ENCODE measurements around the gene TWIST2.

The TWIST2 gene

DNA sequence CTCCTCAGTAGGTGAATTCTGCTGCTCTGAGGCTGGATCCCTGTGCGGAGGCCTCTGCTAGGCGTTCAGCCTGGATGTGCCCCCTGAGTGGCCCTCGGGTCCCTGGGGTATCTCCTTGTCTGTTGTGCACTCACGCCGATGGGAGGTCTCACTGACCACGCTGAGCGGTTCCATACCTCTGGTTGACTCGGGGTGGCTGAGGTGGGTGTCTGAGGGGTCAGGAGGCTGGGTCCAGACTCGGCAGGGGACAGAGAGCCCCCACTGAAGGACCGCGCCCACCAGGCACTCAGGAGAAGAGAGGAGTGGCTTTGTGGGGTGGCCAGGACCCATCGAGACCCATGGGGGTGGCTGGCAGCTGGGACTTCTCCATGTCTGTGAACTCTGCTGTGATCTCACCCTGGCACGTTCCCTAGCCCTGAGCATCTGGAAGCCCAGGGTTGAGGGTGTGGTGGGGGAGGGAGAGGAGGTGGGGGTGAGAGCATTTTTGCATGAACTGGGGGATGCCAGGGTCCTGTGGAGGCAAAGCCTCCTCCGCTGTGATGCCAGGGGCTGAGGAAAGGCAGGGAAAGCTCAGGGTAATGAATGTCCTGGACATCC is 53.7 kb downstream of the TWIST2 start:
- in situ Hi-C loops (cut with HindIII; ENCODE audit: low sequenced_read_pairs), result no loop called here

DNA sequence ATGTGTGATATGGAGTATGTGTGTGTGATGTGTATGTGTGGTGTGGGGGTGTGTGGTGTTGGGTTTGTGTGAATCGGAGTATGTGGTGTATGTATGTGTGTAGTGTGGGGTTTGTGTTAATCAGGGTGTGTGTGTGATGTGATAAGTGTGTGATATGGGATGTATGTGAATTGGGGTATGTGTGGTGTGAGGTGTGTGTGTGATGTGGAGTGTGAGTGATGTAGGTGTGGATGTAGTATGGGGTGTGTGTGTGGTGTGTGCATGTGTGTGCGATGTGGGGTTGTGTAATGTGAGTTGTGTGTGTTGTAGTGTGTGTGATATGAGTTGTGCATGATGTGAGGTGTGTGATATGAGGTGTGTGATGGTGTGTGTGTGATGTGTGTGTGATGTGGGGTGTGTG is 54.4 kb downstream of the TWIST2 start:
- in situ Hi-C loops (cut with HindIII; ENCODE audit: low sequenced_read_pairs), result no loop called here

DNA sequence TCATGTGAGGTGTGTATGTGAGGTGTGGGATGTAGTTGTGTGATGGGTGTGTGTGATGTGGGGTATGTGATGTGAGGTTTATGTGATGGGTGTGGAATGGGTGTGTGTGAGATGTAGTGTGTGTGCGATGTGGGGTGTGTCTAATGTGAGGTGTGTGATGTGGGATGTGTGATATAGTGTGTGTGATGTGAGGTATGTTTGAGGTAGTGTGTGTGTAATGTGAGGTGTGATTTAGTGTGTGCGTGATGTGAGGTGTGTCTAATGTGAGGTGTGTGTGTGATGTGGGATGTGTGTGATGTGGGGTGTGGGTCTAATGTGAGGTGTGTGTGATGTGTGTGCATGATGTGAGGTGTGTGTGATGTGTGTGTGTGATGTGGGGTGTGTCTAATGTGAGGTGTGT is 55.3 kb downstream of the TWIST2 start:
- in situ Hi-C loops (cut with HindIII; ENCODE audit: low sequenced_read_pairs), result no loop called here

DNA sequence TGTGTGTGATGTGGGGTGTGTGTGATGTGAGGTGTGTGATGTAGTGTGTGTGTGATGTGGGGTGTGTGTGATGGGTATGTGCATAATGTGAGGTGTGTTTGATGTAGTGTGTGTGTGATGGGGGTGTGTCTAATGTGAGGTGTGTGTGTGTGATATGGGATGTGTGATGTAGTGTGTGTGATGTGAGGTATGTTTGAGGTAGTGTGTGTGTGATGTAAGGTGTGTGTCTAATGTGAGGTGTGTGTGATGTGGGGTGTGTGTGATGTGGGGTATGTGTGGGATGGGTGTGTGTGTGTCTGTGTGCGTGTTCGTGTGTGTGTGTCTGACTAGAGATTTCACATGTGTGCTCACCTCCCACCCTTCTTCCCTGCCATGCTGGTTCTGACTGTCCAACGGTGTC is 56.3 kb downstream of the TWIST2 start:
- in situ Hi-C loops (cut with HindIII; ENCODE audit: low sequenced_read_pairs), result no loop called here

DNA sequence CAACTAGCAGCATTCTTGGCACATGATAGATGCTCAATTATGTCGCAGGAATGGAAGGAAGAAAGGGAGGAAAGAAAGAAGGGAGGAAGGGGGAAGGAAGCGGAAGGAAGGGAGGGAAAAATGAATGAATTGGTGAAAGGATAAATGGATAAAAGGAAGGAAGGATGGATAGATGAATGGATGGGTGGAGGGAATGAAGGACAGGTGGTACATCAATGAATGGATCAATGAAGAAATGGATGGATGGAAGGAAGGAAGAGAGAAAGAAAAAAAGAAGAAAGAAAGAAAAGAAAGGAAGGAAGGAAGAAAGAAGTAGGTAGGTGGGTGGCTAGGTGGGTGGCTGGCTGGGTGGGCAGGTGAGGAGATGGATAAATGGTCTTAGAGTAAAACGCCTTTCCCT is 56.8 kb downstream of the TWIST2 start:
- in situ Hi-C loops (cut with HindIII; ENCODE audit: low sequenced_read_pairs), result no loop called here

DNA sequence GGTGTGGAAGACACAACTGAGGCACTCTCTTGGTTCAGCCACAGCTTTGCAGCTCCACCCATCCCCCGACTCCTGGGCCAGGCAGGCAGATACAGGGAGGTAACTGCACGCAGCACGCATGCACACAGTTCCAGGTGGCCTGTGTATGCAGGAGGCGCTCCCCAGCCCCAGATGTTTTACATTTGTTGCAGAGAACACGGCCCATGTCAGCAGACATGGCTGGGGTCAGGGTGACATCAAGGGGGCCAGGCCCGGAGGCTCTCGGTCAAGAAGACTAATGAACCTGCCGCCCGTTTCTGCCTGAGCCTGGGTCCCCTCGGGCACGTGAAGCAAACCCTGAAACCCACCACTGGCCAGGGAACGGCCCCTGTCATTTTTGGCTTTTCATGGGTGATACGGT is 57.3 kb downstream of the TWIST2 start:
- in situ Hi-C loops (cut with HindIII; ENCODE audit: low sequenced_read_pairs), result no loop called here

DNA sequence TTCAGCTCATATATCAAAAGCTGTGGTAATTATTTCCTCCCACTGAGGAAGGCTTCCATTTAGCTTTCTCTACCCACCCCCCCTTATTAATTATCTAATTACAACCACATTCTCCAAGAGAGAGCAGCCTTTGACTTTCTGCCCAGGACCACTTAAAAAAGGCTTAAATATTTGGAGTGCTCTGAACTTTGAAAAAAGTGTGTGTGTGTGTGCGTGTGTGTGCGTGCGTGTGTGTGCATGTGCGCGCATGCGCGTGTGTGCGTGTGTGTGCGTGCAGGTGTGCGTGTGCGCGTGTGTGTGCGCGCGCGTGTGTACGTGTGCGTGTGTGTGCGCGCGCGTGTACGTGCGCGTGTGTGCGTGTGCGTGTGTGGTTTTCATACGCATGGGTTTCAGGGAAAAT is 57.8 kb downstream of the TWIST2 start:
- in situ Hi-C loops (cut with HindIII; ENCODE audit: low sequenced_read_pairs), result no loop called here

DNA sequence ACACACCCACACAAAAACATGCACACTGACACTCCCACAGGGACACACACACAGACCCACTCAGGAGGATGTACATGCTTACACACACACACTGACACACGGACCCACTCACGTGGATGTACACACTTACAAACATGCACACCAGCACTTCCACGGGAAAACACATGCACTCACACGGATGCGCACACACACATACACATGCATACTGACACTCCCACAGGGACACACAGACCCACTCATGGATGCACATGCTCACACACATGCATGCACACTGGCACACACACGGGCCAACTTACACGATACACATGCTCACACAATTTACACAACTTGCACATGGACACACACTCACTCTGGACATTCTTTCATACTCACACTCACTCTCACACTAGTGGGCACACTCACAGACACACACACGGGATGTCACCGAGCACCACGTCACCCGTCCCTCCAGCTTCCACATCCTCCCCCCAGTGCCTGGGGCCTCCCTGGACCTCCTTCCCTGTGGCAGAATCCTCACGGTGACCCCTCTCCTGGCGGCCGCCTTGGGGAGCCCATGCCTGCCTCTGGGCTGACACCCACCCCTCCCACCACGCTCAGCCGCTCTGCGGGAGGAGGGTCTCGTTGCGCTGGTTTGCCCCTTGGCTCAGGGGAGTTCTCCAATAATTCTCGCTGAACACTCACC is 58.5 kb downstream of the TWIST2 start:
- in situ Hi-C loops (cut with HindIII; ENCODE audit: low sequenced_read_pairs), result no loop called here

DNA sequence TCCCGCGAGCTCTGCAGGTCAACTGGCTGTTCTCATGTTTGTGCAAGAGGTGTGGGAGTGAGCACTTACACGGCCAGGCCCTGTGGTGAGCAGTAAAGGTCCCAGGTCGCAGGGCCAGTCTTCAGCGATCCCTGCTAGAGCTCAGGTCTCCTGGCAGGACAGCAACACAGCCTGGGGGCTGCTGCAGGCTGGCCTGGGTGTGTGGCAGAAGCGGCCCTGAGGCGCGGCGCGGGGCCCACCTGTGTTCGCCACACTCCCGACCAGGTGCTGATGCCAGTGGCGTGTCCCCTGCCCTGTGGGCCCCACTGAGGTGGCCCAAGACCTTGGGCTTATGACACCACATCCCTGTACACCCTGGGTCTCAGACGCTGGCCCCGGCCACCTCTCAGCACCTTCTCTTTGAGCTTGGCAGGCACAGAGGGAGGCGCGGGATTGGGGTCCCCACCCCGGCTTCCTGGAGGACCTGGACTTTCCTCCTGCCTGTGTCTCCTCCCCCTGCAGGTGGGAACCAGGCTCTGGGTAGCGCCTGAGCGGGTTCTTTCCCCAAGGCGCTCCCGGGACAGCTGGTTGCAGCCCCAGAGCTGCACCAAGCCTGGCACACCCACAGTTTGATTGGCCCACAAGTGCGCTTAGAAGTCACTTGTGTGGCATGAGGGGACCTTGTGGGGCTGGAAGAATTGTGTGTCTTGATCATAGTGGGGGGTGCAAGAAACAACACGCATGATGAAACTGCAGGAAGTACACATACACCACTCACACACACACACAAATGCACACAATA is 59.2 kb downstream of the TWIST2 start:
- in situ Hi-C loops (cut with HindIII; ENCODE audit: low sequenced_read_pairs), result no loop called here

DNA sequence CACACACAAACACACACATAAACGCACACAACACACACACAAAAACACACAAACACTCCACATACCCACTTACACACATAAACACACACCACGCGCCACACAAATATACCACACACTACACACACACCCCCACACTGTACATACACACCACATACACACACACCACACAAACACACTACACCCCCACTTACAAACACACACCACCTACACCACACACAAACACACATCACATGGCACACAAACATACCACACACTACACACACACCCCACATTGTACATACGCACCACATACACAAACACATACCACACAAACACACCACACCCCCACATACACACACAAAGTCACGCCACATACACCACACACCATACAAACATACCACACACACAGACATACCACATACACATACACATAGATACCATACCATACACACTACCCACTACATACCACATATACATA is 59.9 kb downstream of the TWIST2 start:
- in situ Hi-C loops (cut with HindIII; ENCODE audit: low sequenced_read_pairs), result no loop called here

DNA sequence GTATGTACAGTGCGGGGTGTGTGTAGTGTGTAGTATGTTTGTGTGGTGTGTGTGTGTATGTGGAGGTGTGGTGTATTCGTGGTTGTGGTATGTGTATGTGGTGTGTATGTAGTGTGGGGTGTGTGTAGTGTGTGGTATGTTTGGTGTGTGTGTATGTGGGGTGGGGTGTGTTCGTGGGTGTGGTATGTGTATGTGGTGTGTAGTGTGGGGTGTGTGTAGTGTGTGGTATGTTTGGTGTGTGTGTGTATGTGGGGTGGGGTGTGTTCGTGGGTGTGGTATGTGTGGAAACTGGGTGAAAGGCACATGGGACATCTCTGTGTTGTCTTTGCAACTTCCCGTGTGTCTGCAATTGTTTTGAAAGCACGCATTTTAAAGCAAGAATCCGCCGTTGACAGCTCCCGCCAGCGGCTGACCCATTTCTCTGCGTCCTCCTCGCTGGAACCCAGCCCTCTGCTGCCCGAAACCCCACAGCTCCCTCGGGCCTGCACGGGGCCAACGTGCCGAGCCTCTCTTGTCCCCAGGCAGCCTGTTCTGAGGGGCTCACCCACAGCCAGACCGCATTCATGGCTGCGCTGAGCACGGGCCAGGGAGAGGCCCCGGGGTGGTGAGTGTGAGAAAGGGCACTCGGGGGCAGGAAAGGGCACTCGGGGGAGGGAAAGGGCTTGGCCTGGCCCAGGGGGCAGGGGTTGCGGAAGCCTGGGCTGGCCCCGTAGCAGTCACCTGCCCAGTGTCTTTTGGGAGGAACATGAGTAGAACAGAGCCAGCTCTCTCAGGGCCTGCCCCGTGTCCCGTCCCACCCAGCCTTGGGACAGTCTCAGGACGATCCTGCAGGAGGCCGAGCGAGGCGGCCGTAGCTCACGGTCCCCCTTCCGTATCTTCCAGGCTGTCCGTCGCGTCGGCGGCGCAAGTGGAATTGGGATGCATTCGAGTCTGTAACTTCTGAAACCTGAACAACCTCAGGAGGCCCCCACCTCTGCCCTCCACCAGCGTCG is 61.4 kb downstream of the TWIST2 start:
- in situ Hi-C loops (cut with HindIII; ENCODE audit: low sequenced_read_pairs), result no loop called here

DNA sequence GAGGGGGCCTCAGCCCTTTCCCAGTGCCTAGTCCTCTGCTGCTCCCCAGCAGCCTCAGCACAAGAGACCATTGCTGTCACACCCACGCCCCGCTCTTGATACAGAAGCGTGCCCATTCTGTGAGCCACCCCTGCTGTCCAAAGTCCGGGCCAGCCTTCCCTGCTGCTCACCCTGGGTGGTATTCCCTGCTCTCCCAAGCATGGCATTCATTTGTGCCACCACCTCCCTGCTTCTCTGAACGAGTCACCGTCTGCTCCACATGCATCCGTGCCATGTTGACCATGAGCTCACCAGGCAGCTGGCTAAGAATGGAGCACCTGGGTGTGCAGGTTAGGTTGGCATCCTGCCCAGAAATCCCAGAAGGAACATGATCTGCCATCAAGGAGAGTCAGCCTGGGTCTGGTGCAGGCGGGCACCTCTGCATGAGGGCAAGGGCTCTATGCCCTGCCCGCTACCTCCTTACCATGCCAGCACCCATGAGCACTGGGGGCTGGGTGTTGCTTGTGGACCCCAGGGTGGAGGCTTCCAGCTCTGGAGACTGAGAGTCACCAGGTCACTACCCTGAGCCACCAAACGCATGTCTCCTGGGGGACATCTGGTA is 63.0 kb downstream of the TWIST2 start:
- in situ Hi-C loops (cut with HindIII; ENCODE audit: low sequenced_read_pairs), result no loop called here

DNA sequence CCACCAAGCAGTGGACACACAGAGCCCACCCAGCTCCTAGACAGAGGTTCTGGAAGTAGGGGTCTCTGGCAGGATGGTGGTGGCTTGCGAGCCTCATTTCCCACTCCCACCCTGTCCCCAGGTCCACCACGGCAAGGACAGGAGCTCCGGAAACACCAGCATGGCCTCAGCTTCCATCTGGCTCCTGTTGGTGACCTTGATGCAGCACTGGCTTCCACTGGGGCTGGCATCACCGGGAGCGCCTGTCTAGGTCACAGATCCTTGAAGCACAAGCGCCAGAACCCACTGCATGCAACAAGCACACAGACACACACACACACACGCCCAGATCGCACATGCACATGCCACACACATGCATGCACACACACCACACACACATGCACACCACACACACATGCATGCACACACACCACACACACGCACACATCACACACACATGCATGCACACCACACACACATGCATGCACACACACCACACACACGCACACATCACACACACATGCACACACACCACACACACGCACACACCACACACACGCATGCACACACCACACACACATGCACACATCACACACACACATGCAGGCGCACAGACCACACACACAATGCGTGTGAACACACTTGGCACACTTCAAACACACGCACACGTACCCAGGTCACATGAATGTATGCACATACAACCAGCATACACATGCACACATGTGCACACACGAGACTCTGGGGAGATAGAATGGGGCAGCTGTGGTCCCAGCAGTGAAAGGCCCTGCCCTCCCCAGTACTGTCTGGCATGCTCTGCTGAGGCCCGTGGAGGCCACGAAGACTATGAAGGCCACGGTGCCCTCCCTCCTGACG is 63.7 kb downstream of the TWIST2 start:
- in situ Hi-C loops (cut with HindIII; ENCODE audit: low sequenced_read_pairs), result no loop called here

DNA sequence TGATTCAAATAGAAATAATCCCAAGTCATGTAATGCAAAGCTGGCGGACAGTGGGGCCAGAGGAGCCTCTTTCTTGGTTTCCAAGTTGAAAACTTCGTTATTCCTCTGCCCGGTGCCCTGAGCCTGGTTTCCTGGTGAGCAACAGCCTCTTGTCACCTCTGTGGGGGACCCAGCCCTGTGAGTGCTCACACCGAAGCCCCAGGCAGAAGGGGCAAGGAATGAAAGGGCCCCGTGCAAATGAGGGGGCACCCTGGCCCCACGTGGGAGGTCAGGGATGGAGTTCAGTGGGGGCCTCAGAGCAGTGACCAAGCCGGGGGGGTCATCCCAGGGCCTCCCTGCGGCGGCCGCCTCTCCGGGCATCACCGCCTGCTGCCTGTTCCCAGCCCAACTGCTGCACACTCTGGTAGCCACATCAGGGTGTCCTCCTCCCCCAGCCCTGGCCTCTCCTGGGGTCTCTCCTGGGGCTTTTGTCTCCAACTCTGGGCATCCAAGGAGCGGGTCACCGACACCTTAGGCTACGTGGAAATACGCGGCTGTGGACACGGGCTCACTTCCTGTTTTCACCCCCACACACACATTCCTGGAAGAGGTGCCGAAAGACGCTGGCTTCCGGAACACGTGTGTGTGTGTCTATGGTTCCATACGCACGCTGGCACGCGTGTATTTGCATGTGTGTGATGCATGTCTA is 64.5 kb downstream of the TWIST2 start:
- in situ Hi-C loops (cut with HindIII; ENCODE audit: low sequenced_read_pairs), result no loop called here

DNA sequence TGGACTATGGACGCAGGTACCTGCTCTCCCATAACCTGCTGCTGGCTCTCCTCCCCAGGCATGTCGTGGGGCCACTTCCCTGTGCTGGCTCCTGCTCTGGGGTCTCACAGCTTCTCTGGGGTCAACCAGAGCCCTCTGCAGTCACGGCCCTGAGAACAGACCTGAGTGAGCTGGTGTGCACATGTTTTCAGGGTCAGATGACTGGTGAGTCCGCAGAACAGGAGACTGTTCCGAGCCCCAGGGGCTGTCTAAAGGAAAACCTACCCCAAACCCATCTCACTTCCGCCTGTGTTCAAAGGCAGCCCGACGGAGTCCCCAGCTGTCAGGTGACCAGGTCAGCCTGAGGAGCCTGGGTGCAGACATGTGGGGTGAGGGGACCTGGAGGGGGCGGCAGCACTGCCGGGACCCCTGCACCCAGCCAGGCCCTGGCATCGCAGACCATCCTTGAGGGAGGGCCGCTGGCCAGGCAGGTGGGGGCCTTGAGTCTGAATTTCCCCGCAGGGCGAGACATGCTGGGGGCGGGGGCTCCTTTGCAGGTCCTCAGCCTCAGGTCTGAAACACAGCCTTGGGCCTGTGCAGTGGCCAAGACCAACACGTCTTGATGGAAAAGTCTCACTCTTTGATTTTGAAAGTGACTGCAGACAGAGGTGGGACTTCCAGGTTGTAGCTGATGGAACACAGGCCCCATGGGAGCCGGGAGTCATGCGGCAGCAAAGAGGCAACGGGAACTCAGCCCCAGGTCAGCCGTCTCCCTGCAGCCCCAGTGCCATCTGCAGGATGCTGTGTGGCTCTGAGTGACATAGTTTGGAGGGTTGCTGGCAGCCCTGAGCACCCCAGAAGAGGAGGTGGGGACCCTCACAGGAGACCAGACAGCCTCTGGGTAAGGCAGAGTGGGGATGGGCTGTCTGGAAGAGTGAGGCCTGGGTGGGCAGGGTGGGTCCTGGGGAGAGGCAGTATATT is 65.3 kb downstream of the TWIST2 start:
- in situ Hi-C loops (cut with HindIII; ENCODE audit: low sequenced_read_pairs), result no loop called here

DNA sequence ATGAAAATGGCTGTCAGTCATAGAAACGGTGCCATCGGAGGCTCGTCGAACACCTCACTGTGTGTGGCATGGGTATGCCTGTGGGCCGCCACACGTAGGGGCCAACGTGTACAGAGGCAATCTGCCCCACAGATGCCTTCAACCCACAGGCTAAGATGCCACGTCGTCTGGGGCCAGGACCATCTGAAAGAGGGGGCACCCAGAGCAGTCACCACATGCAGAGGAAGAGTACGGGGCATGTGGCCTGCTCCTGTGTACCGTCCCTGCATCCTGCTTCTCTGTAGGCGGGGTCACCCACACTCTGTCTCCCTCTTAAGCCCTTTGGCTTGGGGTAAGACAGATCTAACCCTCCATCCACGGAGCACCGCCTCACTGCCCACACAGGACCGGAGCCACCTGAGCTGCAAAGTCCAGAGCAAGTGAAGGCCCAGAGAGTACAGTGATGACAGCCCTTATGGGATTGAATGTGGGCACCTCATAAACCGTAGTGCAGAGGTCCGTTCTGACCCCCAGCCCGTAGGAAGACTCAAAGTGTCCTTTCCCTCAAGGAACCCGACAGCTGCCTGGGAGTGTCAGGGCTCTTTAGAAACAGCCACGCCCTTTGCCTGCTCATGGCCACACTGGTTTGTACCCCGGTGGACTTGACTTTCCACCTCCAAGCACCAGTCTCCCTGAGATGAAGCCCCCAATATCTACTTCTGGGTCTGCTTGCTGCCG is 66.2 kb downstream of the TWIST2 start:
- in situ Hi-C loops (cut with HindIII; ENCODE audit: low sequenced_read_pairs), result no loop called here

DNA sequence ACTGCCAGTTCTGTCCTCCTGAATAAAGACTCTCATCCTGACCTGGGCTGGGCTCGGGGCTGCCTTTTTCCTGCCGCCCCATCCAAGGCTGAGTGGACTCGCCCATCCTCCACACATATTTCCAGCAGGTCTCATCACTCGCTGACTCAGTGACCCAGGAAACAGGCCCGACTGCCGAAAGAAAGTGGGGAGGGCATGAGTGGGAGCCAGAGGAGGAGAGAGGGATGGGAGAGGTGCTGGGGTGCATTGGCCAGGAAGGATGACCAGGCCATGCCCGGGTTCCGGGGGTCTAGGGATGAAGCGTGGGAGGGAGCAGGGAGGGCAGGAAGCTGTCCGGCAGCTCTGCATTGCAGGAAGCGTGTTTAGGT is 66.7 kb downstream of the TWIST2 start:
- in situ Hi-C loops (cut with HindIII; ENCODE audit: low sequenced_read_pairs), result no loop called here

Measured in endothelial cell of hepatic sinusoid (primary cell).